H9 (cell line): Measurements from ENCODE around the gene C8G. TPM values are rescaled to one million over a fixed set of nuclear protein-coding genes. Genes with fewer than 3 reads are reported as not detected.

Experiments
- DNase-seq: peaks from one replicate; pipeline ENCODE4 v3.0.0-alpha.2; 2017
- H2AFZ ChIP-seq: one replicate; pipeline ENCODE4 v1.6.1; 2013; ENCODE audit warnings: mild to moderate bottlenecking, low read length, control low read depth, moderate library complexity
- H2AK5ac ChIP-seq: 2 replicates; pipeline ENCODE4 v1.6.1; 2013; ENCODE audit warnings: low read length, control low read depth, mixed read lengths; ENCODE audit not compliant: insufficient read length
- H2BK120ac ChIP-seq: one replicate; pipeline ENCODE4 v1.6.1; 2013; ENCODE audit warnings: low read depth, mild to moderate bottlenecking, low read length, control low read depth, inconsistent platforms; ENCODE audit not compliant: poor library complexity, severe bottlenecking
- H2BK12ac ChIP-seq: 2 replicates; pipeline ENCODE4 v1.6.1; 2013; ENCODE audit warnings: low read length, control low read depth, mixed read lengths, low read depth; ENCODE audit not compliant: insufficient read length
- H2BK15ac ChIP-seq: 2 replicates; pipeline ENCODE4 v1.6.1; 2013; ENCODE audit warnings: low read depth, low read length, control low read depth
- H2BK20ac ChIP-seq: one replicate; pipeline ENCODE4 v1.6.1; 2013; ENCODE audit warnings: low read depth, mild to moderate bottlenecking, low read length, control low read depth, inconsistent platforms; ENCODE audit not compliant: poor library complexity, severe bottlenecking
- H2BK5ac ChIP-seq: 2 replicates; pipeline ENCODE4 v1.6.1; 2013; ENCODE audit warnings: low read length, control low read depth, mixed read lengths; ENCODE audit not compliant: insufficient read length
- H3K14ac ChIP-seq: 2 replicates; pipeline ENCODE4 v1.6.1; 2013; ENCODE audit warnings: low read length, control low read depth; ENCODE audit not compliant: insufficient read depth
- H3K18ac ChIP-seq: 2 replicates; pipeline ENCODE4 v1.6.1; 2013; ENCODE audit warnings: low read depth, mild to moderate bottlenecking, mixed read lengths, low read length, control low read depth; ENCODE audit not compliant: insufficient read length
- H3K23ac ChIP-seq: 2 replicates; pipeline ENCODE4 v1.6.1; 2013; ENCODE audit warnings: low read length, control low read depth, mixed read lengths, low read depth; ENCODE audit not compliant: insufficient read length
- H3K23me2 ChIP-seq: 2 replicates; pipeline ENCODE4 v1.6.1; 2013; ENCODE audit warnings: low read depth, mild to moderate bottlenecking, mixed read lengths, low read length, control low read depth; ENCODE audit not compliant: insufficient read length, poor library complexity, severe bottlenecking
- H3K27ac ChIP-seq: 2 replicates; pipeline ENCODE4 v1.5.1; 2013; ENCODE audit warnings: low read length, control low read depth, mixed read lengths, low read depth; ENCODE audit not compliant: insufficient read length
- H3K27me3 ChIP-seq: 2 replicates; pipeline ENCODE4 v1.6.1; 2013; ENCODE audit warnings: low read length, control low read depth, inconsistent platforms; ENCODE audit not compliant: insufficient read depth
- H3K4ac ChIP-seq: 2 replicates; pipeline ENCODE4 v1.6.1; 2013; ENCODE audit warnings: low read depth, mild to moderate bottlenecking, control low read depth, inconsistent platforms, low read length, moderate library complexity
- H3K4me1 ChIP-seq: 2 replicates; pipeline ENCODE4 v1.6.1; 2013; ENCODE audit warnings: low read length, control low read depth, inconsistent platforms; ENCODE audit not compliant: insufficient read depth
- H3K4me2 ChIP-seq: 2 replicates; pipeline ENCODE4 v1.6.1; 2013; ENCODE audit warnings: low read length, control low read depth, mixed read lengths; ENCODE audit not compliant: insufficient read length, insufficient read depth
- H3K56ac ChIP-seq: 2 replicates; pipeline ENCODE4 v1.6.1; 2013; ENCODE audit warnings: low read depth, mild to moderate bottlenecking, mixed read lengths, low read length, control low read depth; ENCODE audit not compliant: insufficient read length
- H3K79me1 ChIP-seq: 2 replicates; pipeline ENCODE4 v1.6.1; 2013; ENCODE audit warnings: low read depth, mild to moderate bottlenecking, moderate library complexity, low read length, control low read depth, inconsistent platforms; ENCODE audit not compliant: insufficient read depth, poor library complexity, severe bottlenecking
- H3K79me2 ChIP-seq: 2 replicates; pipeline ENCODE4 v1.6.1; 2013; ENCODE audit warnings: low read length, control low read depth, inconsistent platforms; ENCODE audit not compliant: insufficient read depth
- H3K9ac ChIP-seq: 2 replicates; pipeline ENCODE4 v1.6.1; 2013; ENCODE audit warnings: low read length, control low read depth, mixed read lengths; ENCODE audit not compliant: insufficient read length; ENCODE audit errors: extremely low read depth
- H3K9me3 ChIP-seq: one replicate; pipeline ENCODE4 v1.6.1; 2013; ENCODE audit warnings: low read depth, low read length, inconsistent platforms; ENCODE audit not compliant: control insufficient read depth
- H3T11ph ChIP-seq: one replicate; pipeline ENCODE4 v1.6.1; 2013; ENCODE audit warnings: mild to moderate bottlenecking, low read length, control low read depth, inconsistent platforms
- H4K20me1 ChIP-seq: one replicate; pipeline ENCODE4 v1.6.1; 2013; ENCODE audit not compliant: control insufficient read depth, insufficient read length, insufficient read depth
- H4K5ac ChIP-seq: 2 replicates; pipeline ENCODE4 v1.6.1; 2013; ENCODE audit warnings: low read depth, mild to moderate bottlenecking, mixed read lengths, low read length, control low read depth; ENCODE audit not compliant: insufficient read length
- H4K8ac ChIP-seq: replicated peaks from 2 replicates; pipeline ENCODE4 v1.6.1; 2013; ENCODE audit warnings: low read length, control low read depth, mixed read lengths, low read depth; ENCODE audit not compliant: insufficient read length
- H4K91ac ChIP-seq: 2 replicates; pipeline ENCODE4 v1.6.1; 2013; ENCODE audit warnings: low read depth, mild to moderate bottlenecking, moderate library complexity, mixed read lengths, low read length, control low read depth; ENCODE audit not compliant: insufficient read length
- H3K27ac Mint-ChIP-seq, 3 experiments: 2 replicates in 2 of 3; 3 replicates in 1 of 3; pipeline ENCODE4 v1.8.0; 2020 to 2021; ENCODE audit warnings: mixed read lengths in 3 of 3, mild to moderate bottlenecking in 1 of 3, moderate library complexity in 1 of 3
- H3K27me3 Mint-ChIP-seq: 2 replicates; pipeline ENCODE4 v1.8.0; 2021; ENCODE audit warnings: low read depth, mild to moderate bottlenecking, moderate library complexity, mixed read lengths
- H3K36me3 Mint-ChIP-seq, 3 experiments: 2 replicates in 2 of 3; 3 replicates in 1 of 3; pipeline ENCODE4 v1.8.0; 2020 to 2021; ENCODE audit warnings: low read depth in 3 of 3, mixed read lengths in 3 of 3; ENCODE audit not compliant: insufficient read depth in 1 of 3
- H3K4me1 Mint-ChIP-seq, 2 experiments: 2 replicates each; pipeline ENCODE4 v1.8.0; 2020; ENCODE audit warnings: mixed read lengths in 2 of 2
- H3K4me3 Mint-ChIP-seq, 2 experiments: 2 replicates in 1 of 2; 3 replicates in 1 of 2; pipeline ENCODE4 v1.8.0; 2020 to 2021; ENCODE audit warnings: mild to moderate bottlenecking in 2 of 2, mixed read lengths in 2 of 2, moderate library complexity in 1 of 2
- H3K9me3 Mint-ChIP-seq, 2 experiments: 2 replicates in 1 of 2; 3 replicates in 1 of 2; pipeline ENCODE4 v1.8.0; 2020; ENCODE audit warnings: mild to moderate bottlenecking in 2 of 2, mixed read lengths in 2 of 2, moderate library complexity in 1 of 2
- CTCF ChIP-seq: fragments of 200-600 bp; sonication (generic); conservative IDR thresholded peaks from 3 replicates; pipeline ENCODE4 v1.8.0; 2021; ENCODE audit warnings: antibody characterized with exemption, mild to moderate bottlenecking
- WGBS: extraction: QIAGEN DNeasy Blood & Tissue Kit; methylation state at CpG from one replicate; pipeline ENCODE4 v1.1.7; 2013; ENCODE audit warnings: missing lambda C conversion rate, low lambda C conversion rate, mixed read lengths; ENCODE audit not compliant: insufficient read length; ENCODE audit errors: extremely low coverage; 5-methylcytosine and 5-hydroxymethylcytosine counted together
- total RNA-seq: library from RNA; stranded (reverse); gene quantifications from 2 replicates; pipeline ENCODE4 v1.2.1, GENCODE V29; 2021

C8G gene
- total RNA-seq, 1 experiment from 2014 or later: 0.96 TPM

DNA sequence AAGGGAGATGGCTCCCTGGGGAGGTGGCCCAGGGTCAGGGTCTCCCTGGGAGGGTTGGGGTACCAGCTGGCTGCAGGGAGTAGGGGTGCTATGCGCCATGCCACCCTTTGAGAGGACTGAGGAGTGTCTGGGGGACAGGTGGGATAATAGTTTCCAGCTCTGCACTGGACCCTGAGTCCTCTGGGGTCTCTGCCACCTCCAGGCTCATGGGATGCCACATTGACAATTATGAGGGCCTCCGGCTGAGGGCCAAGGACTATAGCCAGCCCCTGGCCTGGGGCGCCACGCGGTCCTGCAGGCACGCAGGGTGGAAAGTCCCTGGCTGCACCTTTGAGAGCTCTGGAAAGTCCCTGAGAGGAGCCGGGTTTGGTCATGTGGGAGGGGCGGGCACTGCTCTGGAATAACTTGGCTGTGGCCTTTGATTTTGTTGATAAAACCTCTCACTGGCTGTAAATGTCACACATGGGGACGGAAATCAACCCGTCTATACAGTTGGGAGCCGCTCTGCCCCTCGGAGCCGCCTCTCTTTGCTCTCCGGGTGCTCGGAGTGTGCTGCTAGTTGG is 42.7 kb upstream of the C8G start:
- H3K79me1 ChIP-seq: peaks cover 2% of the 10 kb centered on the region
- H3K56ac ChIP-seq: no peak overlapping the region
- H3T11ph ChIP-seq: no peak overlapping the region
- no peak overlapping the region for H2AK5ac ChIP-seq
- Mint-ChIP-seq H3K4me1 (no peaks in the 10 kb centered on the region), H3K9me3 (no peaks in the 10 kb centered on the region), H3K36me3 (peaks cover 41 to 74% (median 72%) of the 10 kb centered on the region in 3 experiments), H3K27me3 (no peaks in the 10 kb centered on the region; the same call in 1 of the 2 replicates), H3K4me3 (no peak overlapping the region), H3K27ac (0 out of 7 replicates have a peak overlapping the region, but pooled peaks of 1 of the 3 experiments have one; percentile 60)
- no peaks in the 10 kb centered on the region for H3K79me2 ChIP-seq
- H2BK15ac ChIP-seq: no peak overlapping the region
- H2AFZ ChIP-seq: no peak overlapping the region
- H2BK5ac ChIP-seq: no peak overlapping the region
- peak; percentile 18 for DNase-seq
- H4K8ac ChIP-seq: no peak overlapping the region
- TF ChIP-seq CTCF: no peak
- no peaks in the 10 kb centered on the region for H4K20me1 ChIP-seq
- no peak overlapping the region for H4K91ac ChIP-seq
- WGBS: no CpG with 5 or more reads among the region's 15 CpGs
- H3K23me2 ChIP-seq: no peaks in the 10 kb centered on the region
- H2BK20ac ChIP-seq: no peak overlapping the region
- no peak overlapping the region for H3K9ac ChIP-seq
- H2BK120ac ChIP-seq: no peak overlapping the region
- H3K23ac ChIP-seq: no peak overlapping the region
- H4K5ac ChIP-seq: no peak overlapping the region
- H3K14ac ChIP-seq: no peak overlapping the region
- H3K4ac ChIP-seq: no peak overlapping the region
- H3K4me2 ChIP-seq: no peak overlapping the region
- no peaks in the 10 kb centered on the region for H3K9me3 ChIP-seq
- H3K18ac ChIP-seq: no peak overlapping the region
- no peaks in the 10 kb centered on the region for H3K4me1 ChIP-seq
- H3K27ac ChIP-seq: no peak overlapping the region
- H3K27me3 ChIP-seq: no peaks in the 10 kb centered on the region
- no peak overlapping the region for H2BK12ac ChIP-seq
